OCI-LY3 (cell line): ENCODE data around the gene DARS2.

Experiments
- EZH2phosphoT487 ChIP-seq: fragments of 200-600 bp; shearing (Covaris generic); IDR thresholded peaks from 2 replicates; pipeline ENCODE4 v1.6.1; 2018; ENCODE audit warnings: antibody characterized with exemption, mixed run types, low read depth
- TF ChIP-seq, protein P1 (sequence below): fragments of 200-600, 300-600 bp; sonication (generic); IDR thresholded peaks from 2 replicates; pipeline ENCODE4 v1.5.1; 2014; ENCODE audit warnings: antibody characterized with exemption, low read length, low read depth

DNA sequence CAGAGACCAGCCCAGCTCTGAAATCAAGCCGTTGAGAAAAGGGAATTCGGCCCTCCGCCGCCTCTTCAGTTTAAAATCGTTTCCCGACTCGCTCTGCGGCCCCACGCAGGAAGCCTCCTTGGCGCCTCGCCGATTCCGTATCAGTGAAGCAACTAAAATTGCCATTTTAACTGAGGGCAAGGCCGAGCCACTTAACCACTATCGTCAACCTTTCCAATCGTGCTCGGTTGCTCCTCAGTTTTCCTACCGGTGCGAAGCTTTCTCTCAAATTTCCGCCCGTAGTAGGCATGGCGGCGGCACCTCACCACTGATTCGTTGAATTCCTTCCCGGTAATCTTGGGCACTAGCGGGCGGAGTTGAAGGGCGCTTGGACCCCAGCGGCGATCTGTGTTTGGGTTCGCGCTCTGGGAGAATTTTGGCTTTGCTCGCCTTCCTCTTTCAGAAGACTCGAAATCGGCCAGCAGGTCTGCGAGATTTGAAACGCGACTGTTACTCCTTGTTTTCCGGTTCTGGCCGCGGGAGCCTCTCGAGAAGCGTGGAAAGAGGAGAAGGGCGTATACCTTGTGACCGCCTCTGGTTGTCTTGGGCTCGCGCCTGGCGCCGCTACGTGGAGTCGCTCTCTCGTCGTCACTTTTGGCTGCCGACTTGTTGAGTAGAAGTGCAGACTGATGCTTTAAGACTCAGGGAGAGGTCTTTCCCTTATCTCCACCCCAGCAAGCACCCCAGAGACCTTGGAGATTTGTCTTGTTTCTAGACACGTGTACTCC lies at the start of gene DARS2, which contains the start of gene CENPL:
- TF ChIP-seq, protein P1, sequence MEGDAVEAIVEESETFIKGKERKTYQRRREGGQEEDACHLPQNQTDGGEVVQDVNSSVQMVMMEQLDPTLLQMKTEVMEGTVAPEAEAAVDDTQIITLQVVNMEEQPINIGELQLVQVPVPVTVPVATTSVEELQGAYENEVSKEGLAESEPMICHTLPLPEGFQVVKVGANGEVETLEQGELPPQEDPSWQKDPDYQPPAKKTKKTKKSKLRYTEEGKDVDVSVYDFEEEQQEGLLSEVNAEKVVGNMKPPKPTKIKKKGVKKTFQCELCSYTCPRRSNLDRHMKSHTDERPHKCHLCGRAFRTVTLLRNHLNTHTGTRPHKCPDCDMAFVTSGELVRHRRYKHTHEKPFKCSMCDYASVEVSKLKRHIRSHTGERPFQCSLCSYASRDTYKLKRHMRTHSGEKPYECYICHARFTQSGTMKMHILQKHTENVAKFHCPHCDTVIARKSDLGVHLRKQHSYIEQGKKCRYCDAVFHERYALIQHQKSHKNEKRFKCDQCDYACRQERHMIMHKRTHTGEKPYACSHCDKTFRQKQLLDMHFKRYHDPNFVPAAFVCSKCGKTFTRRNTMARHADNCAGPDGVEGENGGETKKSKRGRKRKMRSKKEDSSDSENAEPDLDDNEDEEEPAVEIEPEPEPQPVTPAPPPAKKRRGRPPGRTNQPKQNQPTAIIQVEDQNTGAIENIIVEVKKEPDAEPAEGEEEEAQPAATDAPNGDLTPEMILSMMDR, result no peak
- no peak for TF ChIP-seq EZH2phosphoT487
